HG03521 (cell line): ENCODE results near the gene BCL11B.

Experiments used
- ATAC-seq: cut with Tn5 transposase; IDR thresholded peaks from one replicate; pipeline ENCODE4 v1.9.1; 2021; ENCODE audit warnings: mild to moderate bottlenecking, moderate library complexity; ENCODE audit not compliant: unreplicated experiment

Gene BCL11B

GRCh38 chr14:99226687-99227086, 45.3 kb downstream of the BCL11B start:
- no peak for ATAC-seq

DNA sequence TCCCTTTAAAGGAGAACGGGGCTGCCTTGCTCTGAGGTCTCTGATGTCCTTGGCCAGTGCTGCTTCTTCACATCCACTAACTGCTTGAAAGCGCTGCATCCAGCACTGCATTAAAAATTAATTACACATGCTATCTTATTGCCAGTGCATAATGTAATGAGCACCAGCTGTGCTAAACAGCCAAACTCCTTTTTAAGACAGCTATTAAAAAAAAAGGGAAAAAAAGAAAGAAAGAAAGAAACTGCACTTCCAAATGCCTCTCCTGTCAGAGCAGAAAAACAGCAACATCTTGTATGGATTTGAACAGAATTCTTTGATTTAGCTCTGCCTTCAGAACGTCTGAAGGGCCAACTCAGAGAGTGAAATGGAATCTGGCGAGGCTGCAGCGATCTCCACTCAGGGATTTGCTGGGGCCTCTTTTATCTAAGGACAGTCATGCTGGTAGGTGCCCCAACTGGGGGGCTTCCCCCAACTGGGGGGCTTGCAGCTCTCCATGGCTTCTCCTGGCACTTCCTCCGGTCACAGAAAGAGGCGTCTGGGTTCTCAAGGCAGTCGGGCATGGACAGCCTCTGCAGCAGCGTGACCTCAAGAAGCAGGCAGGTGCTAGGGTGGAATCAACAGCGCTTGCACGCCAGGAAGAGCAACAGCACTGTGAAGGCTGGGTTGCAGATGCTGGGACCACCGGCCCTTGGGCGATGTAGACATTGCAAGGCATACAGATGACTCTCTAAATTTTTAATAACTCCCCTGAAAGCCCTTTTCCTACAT, 46.4 kb downstream of the BCL11B start:
- no peak for ATAC-seq

DNA sequence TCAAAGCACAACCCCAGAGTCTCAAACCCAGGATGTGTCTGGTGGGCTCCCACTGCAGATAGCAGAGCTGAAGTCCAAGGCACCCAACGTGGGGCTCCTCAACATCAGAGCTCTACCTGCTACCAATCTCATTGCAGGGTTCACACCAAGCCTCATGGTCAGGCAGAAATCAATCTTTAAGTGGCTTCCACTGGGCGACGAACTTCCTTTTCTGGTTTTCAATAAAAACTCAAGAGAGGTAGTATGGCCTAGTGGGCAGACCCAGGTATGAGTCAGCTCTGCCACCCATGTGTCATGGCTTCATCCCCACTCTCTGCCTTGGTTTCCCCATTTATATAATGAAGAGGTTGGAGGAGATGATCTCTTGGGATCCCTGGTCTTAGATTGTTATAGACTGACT, 47.0 kb downstream of the BCL11B start:
- no peak for ATAC-seq

GRCh38 chr14:99224116-99224910, 47.7 kb downstream of the BCL11B start:
- no peak for ATAC-seq

DNA sequence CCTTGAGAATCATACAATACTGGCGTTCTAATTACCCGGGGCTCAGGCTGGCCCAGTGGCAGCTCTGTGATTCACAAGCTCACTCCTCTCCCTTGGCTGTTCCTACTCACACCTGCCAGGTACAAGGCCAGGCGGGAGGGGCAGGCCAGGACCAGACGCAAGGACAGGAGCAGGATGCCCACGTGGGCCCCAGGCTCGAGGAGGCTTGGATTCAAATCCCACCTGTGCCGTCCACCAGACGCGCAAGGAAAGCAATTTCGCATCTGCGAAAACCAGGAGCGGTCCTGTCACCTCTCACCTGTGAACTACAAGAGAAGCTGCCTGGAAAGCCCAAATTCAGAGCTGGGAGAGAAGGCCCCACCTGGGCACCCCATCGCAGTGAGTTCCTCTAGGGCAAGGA, 50.6 kb downstream of the BCL11B start:
- ATAC-seq: no peak

DNA sequence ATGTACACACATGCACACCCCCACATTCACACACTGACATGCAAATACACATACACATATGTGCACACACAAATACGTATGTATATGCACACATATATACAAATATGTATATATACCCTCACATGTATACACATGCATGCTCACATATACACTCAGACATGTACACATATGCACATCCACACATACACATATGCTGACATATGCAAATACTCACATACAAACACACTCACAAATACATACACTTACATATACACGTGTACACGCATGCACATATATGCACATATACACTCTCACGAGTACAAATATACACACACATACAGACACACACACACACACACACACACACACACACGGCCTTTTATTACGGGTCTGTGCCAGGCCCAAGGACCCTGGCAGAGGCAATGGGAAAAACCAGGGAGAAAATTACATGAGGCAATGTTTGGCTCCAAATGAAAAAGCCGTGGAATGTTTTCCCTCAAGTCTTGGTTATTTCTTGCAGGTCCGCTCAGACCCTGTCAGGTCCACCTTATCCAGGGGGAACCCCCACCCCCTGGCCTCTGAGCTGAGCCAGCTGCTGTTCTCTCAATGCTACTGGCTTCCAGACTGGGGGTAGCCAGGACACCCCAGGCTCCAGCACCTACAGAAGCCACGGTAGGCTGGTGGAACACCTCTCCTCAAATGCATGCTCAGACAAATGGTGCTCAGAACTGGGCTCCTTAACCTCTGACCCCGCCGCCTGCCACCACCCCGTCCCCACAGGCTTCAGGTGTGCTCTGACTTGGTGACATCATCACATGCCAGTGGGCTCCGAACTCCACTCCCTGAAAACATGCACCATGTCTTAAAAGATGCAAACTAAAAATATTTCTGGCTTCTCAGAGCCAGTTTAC, 54.7 kb downstream of the BCL11B start:
- ATAC-seq: no peak

DNA sequence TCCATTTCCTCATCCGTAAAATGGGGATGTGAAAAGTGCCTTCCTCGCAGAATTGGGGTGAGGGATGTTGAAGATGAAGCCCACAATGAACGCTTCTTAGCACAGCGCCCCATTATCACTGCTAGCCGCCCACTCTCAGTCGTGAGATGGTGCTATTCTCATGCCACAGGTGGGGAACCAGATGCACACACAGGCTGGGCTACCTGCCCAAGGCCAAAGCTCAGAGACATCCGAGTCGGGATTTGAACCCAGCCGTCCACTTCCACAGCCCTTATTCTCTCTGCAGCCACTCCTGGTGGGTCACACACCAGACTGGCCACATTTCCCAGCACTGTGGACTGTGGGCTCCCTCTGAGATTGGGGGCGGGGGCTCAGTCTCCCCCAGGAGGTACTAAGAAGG, 55.8 kb downstream of the BCL11B start:
- no peak for ATAC-seq

DNA sequence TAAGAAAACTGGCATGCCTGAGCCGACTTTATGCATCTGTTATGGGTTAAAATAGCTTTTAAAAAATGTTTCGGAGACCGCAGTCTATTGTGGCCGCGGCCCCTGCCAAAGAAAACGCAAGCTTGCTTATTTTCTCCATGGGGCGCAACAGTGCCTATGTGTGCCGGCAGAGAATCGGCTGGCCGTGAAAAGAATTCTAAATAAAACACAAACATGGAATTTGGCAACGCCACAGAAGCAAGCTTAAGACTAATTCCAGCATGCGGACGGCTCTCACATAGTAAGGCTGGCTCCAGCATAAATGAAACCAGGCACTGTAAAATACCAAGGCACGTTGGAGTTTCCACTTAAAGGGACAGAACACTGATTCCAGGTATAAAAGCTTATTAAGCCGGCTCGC, 56.7 kb downstream of the BCL11B start:
- ATAC-seq: no peak

DNA sequence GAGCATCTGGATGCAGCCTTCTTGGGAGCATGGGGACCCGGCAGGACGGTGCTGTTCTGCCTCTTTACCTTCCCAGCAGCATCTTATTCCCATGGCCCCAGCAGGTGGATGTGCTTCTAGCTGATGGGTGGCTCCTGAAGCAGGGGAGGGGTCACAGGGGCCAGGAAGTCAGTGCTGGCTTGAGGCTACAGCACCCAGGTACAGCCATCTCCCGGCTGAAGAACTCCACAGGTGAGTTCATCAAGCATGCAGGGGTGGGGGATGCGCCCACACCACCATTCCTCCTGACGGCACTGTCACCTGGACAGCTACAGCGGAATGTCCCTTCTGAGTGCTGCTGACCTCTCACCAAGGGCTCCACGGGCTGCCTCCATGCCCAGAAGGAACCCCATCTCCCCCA, 57.3 kb downstream of the BCL11B start:
- no peak for ATAC-seq

GRCh38 chr14:99213527-99213971, 58.4 kb downstream of the BCL11B start:
- ATAC-seq: no peak

DNA sequence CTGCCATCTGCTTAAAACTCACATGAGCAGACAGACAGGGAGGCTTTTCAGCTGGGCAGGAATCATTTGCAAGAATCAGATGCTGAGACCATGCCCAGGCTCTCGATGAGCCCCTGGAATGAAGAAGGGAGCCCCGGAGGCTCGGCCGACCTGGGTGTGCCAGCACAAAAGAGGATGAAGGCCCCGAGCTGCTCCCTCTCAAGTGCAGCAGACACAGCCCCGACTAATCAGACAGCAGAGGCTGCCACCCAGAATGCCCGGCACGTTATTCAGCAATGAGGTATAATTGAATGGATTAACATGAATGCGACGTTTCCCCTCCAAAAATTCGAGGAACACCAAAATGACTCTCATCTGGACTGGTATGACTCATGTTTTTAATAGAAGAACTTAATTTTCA, 58.9 kb downstream of the BCL11B start:
- no peak for ATAC-seq

DNA sequence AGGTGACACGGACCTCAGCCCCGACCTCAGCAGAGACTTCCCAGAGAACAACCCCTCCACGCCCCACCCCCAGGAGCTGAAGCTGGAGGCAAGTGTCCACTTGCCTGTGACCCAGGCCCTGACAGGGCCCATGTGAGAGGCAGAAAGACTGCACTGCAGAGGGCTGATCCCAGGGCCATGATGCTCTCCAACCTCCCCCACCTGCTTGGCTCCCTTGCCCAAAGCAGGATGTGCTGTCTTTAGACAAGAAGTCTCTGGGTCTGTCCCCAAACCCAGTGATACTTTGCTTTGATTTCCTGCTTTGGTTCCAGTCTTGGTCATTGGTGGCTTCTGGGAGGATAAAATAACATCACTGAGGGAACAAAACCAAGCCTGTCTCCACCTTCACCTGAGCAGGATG, 59.4 kb downstream of the BCL11B start:
- ATAC-seq: no peak

- ATAC-seq: no peak
Observed at GRCh38 chr14:99212199-99212598, 59.8 kb downstream of the BCL11B start.

DNA sequence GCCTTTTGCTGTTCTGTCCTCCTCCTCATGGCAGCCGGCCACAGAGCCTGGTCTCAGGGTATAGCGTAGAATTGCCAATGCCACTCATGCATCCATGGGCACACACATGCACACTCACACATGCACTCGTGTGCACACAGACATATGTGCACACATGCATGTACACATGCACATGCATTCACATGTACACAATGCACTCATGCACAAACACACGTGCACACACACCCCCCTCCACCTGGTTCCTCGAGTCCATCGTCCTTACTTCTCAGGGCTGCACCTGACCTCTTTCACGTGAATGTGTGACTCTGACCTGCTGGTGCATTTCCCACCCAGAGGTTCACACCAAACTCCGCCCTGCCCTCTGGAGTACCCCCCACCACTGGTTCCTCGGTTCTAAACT, 60.6 kb downstream of the BCL11B start:
- no peak for ATAC-seq

- ATAC-seq: no peak
Observed at GRCh38 chr14:99210333-99210732, 61.7 kb downstream of the BCL11B start.

DNA sequence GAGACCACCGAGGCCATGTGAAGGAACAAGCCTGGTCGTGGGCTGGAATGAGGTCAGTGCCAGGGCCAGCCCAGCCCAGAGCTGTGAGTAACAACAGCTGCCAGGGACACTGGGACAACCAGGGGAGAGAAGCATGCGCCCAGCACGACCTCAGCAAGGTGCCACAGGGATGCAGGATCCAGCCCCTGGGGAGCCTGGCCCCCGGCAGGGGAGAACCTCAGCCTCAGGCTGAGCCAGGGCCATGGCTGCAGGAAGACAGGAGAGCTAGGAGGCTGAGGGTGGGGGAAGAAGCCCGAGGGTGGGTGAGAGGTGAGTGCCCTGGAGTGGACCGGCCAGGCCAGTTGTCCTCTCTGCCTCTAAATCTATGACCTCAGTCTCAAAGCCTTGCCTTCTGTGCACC, 62.6 kb downstream of the BCL11B start:
- no peak for ATAC-seq

DNA sequence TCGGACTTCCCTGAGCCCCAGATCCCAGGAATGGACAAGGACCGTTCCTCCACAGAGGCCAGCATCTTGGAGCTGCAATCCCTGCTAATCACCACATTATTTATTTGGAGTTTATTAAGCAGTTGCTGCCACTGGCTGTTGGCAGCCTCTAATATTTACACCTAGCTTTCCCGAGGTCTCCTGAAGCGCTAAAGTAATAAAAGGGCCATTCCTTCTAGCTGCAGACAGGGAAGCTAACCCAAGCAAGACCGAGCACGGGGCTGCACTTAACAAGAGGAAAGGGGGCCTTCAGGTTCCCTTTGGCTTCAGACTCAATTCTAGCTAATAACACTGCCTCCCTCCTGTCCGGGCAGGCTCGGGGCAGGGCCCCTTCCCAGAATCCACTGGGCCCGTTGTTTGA, 63.7 kb downstream of the BCL11B start:
- ATAC-seq: no peak

- ATAC-seq: no peak
Observed at GRCh38 chr14:99207456-99207855, 64.5 kb downstream of the BCL11B start.

- ATAC-seq: no peak
Observed at GRCh38 chr14:99206090-99206489, 65.9 kb downstream of the BCL11B start.

DNA sequence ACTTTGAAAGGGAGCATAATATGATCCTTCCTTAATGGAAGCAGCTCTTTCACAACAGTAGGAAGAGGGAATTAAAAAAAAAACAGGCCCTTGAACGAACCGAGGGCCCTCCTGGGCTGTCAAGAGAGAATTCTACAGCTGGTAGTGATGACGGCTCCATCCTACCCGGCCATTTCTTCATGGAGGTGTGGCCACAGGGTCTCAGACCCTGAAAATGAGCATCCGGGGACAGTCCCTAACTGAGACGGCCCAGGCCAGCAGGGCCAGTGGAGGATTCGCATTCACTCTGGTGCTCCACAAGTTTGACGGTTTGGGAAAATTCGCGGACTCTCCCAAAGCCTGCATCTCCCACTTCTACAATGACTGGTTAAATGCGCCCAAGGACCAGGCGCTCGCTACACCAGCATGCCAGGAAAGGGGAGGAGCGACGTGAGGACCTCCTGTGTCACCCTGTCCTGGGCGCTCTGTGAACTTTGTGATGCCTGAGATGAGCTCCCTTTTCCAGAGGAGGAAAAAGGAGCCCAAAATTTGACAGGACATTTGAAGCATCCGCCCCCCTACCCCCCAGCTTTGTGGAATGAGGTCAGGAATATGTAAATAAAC, 66.8 kb downstream of the BCL11B start:
- ATAC-seq: no peak

- ATAC-seq: no peak
Observed at GRCh38 chr14:99203801-99204200, 68.2 kb downstream of the BCL11B start.
